Astrocyte (in vitro differentiated cells and primary cell): Measurements from ENCODE around the gene PCCA. TPM values are rescaled to one million over a fixed set of nuclear protein-coding genes. Genes with fewer than 3 reads are reported as not detected.

Experiments used
- DNase-seq: peaks from one replicate; pipeline ENCODE4 v3.0.0-alpha.2; 2010; ENCODE audit warnings: low read depth
- FAIRE-seq: peaks from 2 replicates; lab custom pipeline; 2011; peaks lifted over from hg19 to GRCh38; lab: Jason Lieb, UNC
- H2AFZ ChIP-seq: 2 replicates; pipeline ENCODE4 v1.6.0; 2012; ENCODE audit warnings: low read depth, low read length, inconsistent platforms
- H3K27ac ChIP-seq: 2 replicates; pipeline ENCODE4 v1.5.1; 2011; ENCODE audit warnings: low read depth, low read length, inconsistent platforms
- H3K27me3 ChIP-seq: 2 replicates; pipeline ENCODE4 v1.6.0; 2011; ENCODE audit warnings: low read length, inconsistent platforms; ENCODE audit not compliant: insufficient read depth
- H3K36me3 ChIP-seq: 2 replicates; pipeline ENCODE4 v1.5.1; 2011; ENCODE audit warnings: low read length, inconsistent platforms; ENCODE audit not compliant: insufficient read depth
- H3K4me1 ChIP-seq: 2 replicates; pipeline ENCODE4 v1.5.1; 2011; ENCODE audit warnings: low read length, inconsistent platforms; ENCODE audit not compliant: insufficient read depth
- H3K4me2 ChIP-seq: 2 replicates; pipeline ENCODE4 v1.6.0; 2012; ENCODE audit warnings: low read length, inconsistent platforms
- H3K4me3 ChIP-seq: 2 replicates; pipeline ENCODE4 v1.5.1; 2011; ENCODE audit warnings: low read depth, mild to moderate bottlenecking, low read length, inconsistent platforms; ENCODE audit not compliant: insufficient read depth
- H3K79me2 ChIP-seq: 2 replicates; pipeline ENCODE4 v1.6.0; 2012; ENCODE audit warnings: mild to moderate bottlenecking, low read length, inconsistent platforms; ENCODE audit not compliant: insufficient read depth
- H3K9ac ChIP-seq: 2 replicates; pipeline ENCODE4 v1.6.0; 2012; ENCODE audit warnings: mild to moderate bottlenecking, low read length, inconsistent platforms
- H3K9me3 ChIP-seq: 2 replicates; pipeline ENCODE4 v1.5.1; 2012; ENCODE audit warnings: low read depth, mild to moderate bottlenecking, low read length, inconsistent platforms; ENCODE audit not compliant: insufficient read depth
- H4K20me1 ChIP-seq: 2 replicates; pipeline ENCODE4 v1.6.0; 2012; ENCODE audit warnings: low read length, inconsistent platforms; ENCODE audit not compliant: insufficient read depth
- H3K27ac Mint-ChIP-seq: one replicate; pipeline ENCODE4 v1.8.0; 2021; ENCODE audit warnings: mild to moderate bottlenecking, mixed read lengths; ENCODE audit not compliant: unreplicated experiment
- H3K27me3 Mint-ChIP-seq: one replicate; pipeline ENCODE4 v1.8.0; 2021; ENCODE audit warnings: low read depth, mixed read lengths; ENCODE audit not compliant: unreplicated experiment
- H3K36me3 Mint-ChIP-seq: one replicate; pipeline ENCODE4 v1.8.0; 2021; ENCODE audit warnings: low read depth, mixed read lengths; ENCODE audit not compliant: unreplicated experiment
- H3K4me1 Mint-ChIP-seq: one replicate; pipeline ENCODE4 v1.8.0; 2021; ENCODE audit warnings: low read depth, mixed read lengths; ENCODE audit not compliant: unreplicated experiment
- H3K4me3 Mint-ChIP-seq: one replicate; pipeline ENCODE4 v1.8.0; 2021; ENCODE audit warnings: mild to moderate bottlenecking, moderate library complexity, mixed read lengths; ENCODE audit not compliant: unreplicated experiment
- H3K9me3 Mint-ChIP-seq: one replicate; pipeline ENCODE4 v1.8.0; 2021; ENCODE audit warnings: mild to moderate bottlenecking, mixed read lengths; ENCODE audit not compliant: unreplicated experiment
- CTCF ChIP-seq: IDR thresholded peaks from 2 replicates; pipeline ENCODE4 v1.5.1; 2011; ENCODE audit warnings: low read depth, mild to moderate bottlenecking, inconsistent platforms, low read length, moderate library complexity; ENCODE audit not compliant: insufficient read depth
- EZH2 ChIP-seq: IDR thresholded peaks from 2 replicates; pipeline ENCODE4 v1.6.1; 2012; ENCODE audit warnings: mild to moderate bottlenecking, low read length, inconsistent platforms; ENCODE audit not compliant: insufficient read depth
- total RNA-seq: library from RNA; stranded (reverse); gene quantifications from 2 replicates; pipeline ENCODE4 v1.2.1, GENCODE V29; 2021

The PCCA gene
- total RNA-seq, 1 donor from 2014 or later, result 13.9 TPM

- no peak for FAIRE-seq
- H3K4me2 ChIP-seq, result no peak overlapping the region
- no peak overlapping the region for H3K27ac ChIP-seq
- TF ChIP-seq EZH2 (no peak), CTCF (no peak)
- Mint-ChIP-seq H3K36me3 (peaks cover 4% of the 10 kb centered on the region), H3K9me3 (no peaks in the 10 kb centered on the region), H3K27me3 (no peaks in the 10 kb centered on the region), H3K4me1 (peaks cover 38% of the 10 kb centered on the region), H3K4me3 (no peak overlapping the region), H3K27ac (no peak overlapping the region)
- no peaks in the 10 kb centered on the region for H3K27me3 ChIP-seq
- no peak overlapping the region for H3K9ac ChIP-seq
- H2AFZ ChIP-seq, result no peak overlapping the region
- no peaks in the 10 kb centered on the region for H3K36me3 ChIP-seq
- H3K4me3 ChIP-seq, result no peak overlapping the region
- H3K4me1 ChIP-seq, result peaks cover 15% of the 10 kb centered on the region
- H3K9me3 ChIP-seq, result no peaks in the 10 kb centered on the region
- H3K79me2 ChIP-seq, result peaks cover 3% of the 10 kb centered on the region
- no peak for DNase-seq
- H4K20me1 ChIP-seq, result no peaks in the 10 kb centered on the region
Observed at GRCh38 chr13:100129605-100130004, 40.7 kb downstream of the PCCA start.

- no peak overlapping the region for H2AFZ ChIP-seq
- peak; percentile 46 for DNase-seq
- no peaks in the 10 kb centered on the region for H3K9me3 ChIP-seq
- H3K4me3 Mint-ChIP-seq, result no peak overlapping the region
- no peaks in the 10 kb centered on the region for H4K20me1 ChIP-seq
- no peak for FAIRE-seq
- H3K36me3 Mint-ChIP-seq, result peaks cover 4% of the 10 kb centered on the region
- no peaks in the 10 kb centered on the region for H3K36me3 ChIP-seq
- peaks cover 3% of the 10 kb centered on the region for H3K79me2 ChIP-seq
- no peak overlapping the region for H3K4me3 ChIP-seq
- H3K27me3 Mint-ChIP-seq, result no peaks in the 10 kb centered on the region
- H3K4me1 ChIP-seq, result peaks cover 15% of the 10 kb centered on the region
- H3K27me3 ChIP-seq, result no peaks in the 10 kb centered on the region
- no peak overlapping the region for H3K27ac Mint-ChIP-seq
- no peak overlapping the region for H3K27ac ChIP-seq
- no peak overlapping the region for H3K4me2 ChIP-seq
- TF ChIP-seq CTCF, result no peak
- no peak for TF ChIP-seq EZH2
- H3K9me3 Mint-ChIP-seq, result no peaks in the 10 kb centered on the region
- H3K4me1 Mint-ChIP-seq, result peaks cover 38% of the 10 kb centered on the region
- no peak overlapping the region for H3K9ac ChIP-seq
Observed at GRCh38 chr13:100130092-100130491, 41.2 kb downstream of the PCCA start.

GRCh38 chr13:100130930-100131511 lies 42.1 kb downstream of the PCCA start:
- TF ChIP-seq CTCF (no peak), EZH2 (no peak)
- peaks cover 4% of the 10 kb centered on the region for H3K36me3 Mint-ChIP-seq
- DNase-seq, result no peak
- no peak overlapping the region for H3K4me2 ChIP-seq
- H3K27me3 ChIP-seq, result no peaks in the 10 kb centered on the region
- H3K9ac ChIP-seq, result no peak overlapping the region
- H3K27me3 Mint-ChIP-seq, result no peaks in the 10 kb centered on the region
- peak; percentile 56 for FAIRE-seq
- H3K27ac ChIP-seq, result no peak overlapping the region
- H3K4me1 Mint-ChIP-seq, result peaks cover 46% of the 10 kb centered on the region
- no peak overlapping the region for H2AFZ ChIP-seq
- no peaks in the 10 kb centered on the region for H3K9me3 ChIP-seq
- no peaks in the 10 kb centered on the region for H3K36me3 ChIP-seq
- no peak overlapping the region for H3K4me3 ChIP-seq
- peaks cover 3% of the 10 kb centered on the region for H3K79me2 ChIP-seq
- peaks cover 15% of the 10 kb centered on the region for H3K4me1 ChIP-seq
- H4K20me1 ChIP-seq, result no peaks in the 10 kb centered on the region
- no peak overlapping the region for H3K27ac Mint-ChIP-seq
- H3K9me3 Mint-ChIP-seq, result no peaks in the 10 kb centered on the region
- H3K4me3 Mint-ChIP-seq, result no peak overlapping the region
